ENCODE data around the gene CIAO2B.
"Not testable (repeated sequence)": the region's sequence is repeated elsewhere in the genome, so short reads cannot be mapped to it uniquely, and the experiment has no call there.

The CIAO2B gene

DNA sequence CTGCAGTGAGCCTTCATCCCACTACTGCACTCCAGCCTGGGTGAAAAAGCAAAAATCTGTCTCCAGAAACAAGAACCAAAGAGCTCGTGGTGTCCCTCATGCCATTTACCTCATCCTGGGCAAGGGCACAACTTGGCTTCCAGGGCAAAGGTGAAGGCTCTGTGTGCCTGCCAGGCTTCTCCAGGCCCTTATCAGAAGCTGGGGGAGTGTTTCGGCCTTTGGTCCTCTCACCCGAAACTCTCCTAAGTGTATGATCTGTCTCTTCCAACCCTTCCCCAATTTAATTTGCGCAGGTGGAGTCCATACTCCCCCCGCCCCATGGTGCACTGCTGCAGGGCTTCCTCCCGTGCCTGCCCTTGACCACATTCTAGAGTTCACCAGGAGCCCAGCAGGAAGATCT is 2.3 kb upstream of the CIAO2B start:
- TF ChIP-seq, protein P1, sequence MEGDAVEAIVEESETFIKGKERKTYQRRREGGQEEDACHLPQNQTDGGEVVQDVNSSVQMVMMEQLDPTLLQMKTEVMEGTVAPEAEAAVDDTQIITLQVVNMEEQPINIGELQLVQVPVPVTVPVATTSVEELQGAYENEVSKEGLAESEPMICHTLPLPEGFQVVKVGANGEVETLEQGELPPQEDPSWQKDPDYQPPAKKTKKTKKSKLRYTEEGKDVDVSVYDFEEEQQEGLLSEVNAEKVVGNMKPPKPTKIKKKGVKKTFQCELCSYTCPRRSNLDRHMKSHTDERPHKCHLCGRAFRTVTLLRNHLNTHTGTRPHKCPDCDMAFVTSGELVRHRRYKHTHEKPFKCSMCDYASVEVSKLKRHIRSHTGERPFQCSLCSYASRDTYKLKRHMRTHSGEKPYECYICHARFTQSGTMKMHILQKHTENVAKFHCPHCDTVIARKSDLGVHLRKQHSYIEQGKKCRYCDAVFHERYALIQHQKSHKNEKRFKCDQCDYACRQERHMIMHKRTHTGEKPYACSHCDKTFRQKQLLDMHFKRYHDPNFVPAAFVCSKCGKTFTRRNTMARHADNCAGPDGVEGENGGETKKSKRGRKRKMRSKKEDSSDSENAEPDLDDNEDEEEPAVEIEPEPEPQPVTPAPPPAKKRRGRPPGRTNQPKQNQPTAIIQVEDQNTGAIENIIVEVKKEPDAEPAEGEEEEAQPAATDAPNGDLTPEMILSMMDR (IDR thresholded peaks at IDR 0.05; ENCODE audit: low read depth, low read length, missing control alignments) = no peak
- DNase-seq (ENCODE audit: low read depth) = no peak
- no peak overlapping the region for H3K4me3 ChIP-seq (ENCODE audit: low read depth, low read length)
- in situ Hi-C loops (cut with HindIII; ENCODE audit: low sequenced_read_pairs) = loop anchor here (5.0 kb wide), 1 partner anchor 166 kb away; no protein-coding TSS in a partner anchor

DNA sequence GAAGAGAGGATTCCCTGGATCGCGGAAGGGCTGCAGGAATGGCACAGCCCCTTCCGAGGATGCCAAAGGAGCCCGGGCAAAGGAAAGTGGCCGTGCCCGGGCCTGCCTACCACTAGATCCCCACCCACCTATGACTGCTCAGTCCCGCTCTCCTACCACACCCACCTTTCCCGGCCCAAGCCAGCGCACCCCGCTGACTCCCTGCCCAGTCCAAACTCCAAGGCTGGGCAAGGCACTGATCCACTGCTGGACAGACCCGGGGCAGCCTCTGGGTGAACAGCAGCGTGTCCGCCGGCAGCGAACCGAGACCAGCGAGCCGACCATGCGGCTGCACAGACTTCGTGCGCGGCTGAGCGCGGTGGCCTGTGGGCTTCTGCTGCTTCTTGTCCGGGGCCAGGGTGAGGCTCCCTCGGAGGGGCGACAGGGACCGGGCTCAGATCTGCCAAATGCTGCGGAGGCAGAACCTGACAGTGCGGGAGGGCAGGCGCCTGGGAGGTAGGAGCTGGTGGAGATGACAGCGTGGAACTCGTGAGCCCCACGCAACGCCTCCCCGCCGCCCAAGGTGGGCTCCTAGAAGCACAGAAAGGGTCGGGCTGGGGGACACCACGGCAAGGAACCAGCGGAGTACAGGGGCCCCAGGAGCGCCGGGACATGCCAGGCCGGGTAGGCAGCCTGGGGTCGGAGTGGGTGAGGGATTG is 1.3 kb upstream of the CIAO2B start, which contains the start of gene CES2:
CES2 (plus strand) TSS at position 203 of the 698 bp plus-strand sequence; CDS start at position 323, 120 bp downstream.
- in situ Hi-C loops (cut with HindIII; ENCODE audit: low sequenced_read_pairs) = loop anchor here (5.0 kb wide), 1 partner anchor 167 kb away; no protein-coding TSS in a partner anchor
- DNase-seq (ENCODE audit: low read depth) = no peak
- H3K4me3 ChIP-seq (ENCODE audit: low read depth, low read length) = peak within 1 kb of the TSS; percentile 78
- TF ChIP-seq, protein P1 (IDR thresholded peaks at IDR 0.05; ENCODE audit: low read depth, low read length, missing control alignments) = no peak

- DNase-seq (ENCODE audit: low read depth) = not testable (repeated sequence)
- H3K4me3 ChIP-seq (ENCODE audit: low read depth, low read length) = peak overlapping the region; percentile 78
- in situ Hi-C loops (cut with HindIII; ENCODE audit: low sequenced_read_pairs) = loop anchor here (5.0 kb wide), 1 partner anchor 167 kb away; no protein-coding TSS in a partner anchor
These were observed 674 bp upstream of the CIAO2B start for GRCh38 chr16:66934839-66935313.

- TF ChIP-seq, protein P1 (IDR thresholded peaks at IDR 0.05; ENCODE audit: low read depth, low read length, missing control alignments) = no peak
- in situ Hi-C loops (cut with HindIII; ENCODE audit: low sequenced_read_pairs) = no loop called here
- H3K4me3 ChIP-seq (ENCODE audit: low read depth, low read length) = peak overlapping the region; percentile 78
- no peak for DNase-seq (ENCODE audit: low read depth)
These were observed 445 bp downstream of the CIAO2B start for GRCh38 chr16:66933776-66934137.

DNA sequence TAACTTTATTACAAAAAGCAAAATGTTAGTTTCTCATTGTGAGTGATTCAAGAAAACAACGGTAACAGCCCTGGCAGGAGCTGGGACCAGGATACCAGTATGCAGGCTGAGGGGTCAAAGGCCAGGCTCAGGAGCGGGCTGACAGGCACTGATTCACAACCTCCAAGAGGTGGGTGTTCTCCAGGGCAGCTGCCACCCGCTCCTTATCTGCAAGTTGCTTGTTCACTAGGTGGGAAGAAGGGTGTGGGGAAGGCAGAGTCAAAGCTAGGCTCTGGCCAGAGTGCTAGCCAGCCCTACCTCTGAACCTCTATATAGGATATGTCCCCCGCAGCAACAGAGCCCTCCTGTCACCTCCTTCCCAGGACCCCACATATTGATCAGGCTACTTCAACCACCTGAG is 2.1 kb downstream of the CIAO2B start:
- H3K4me3 ChIP-seq (ENCODE audit: low read depth, low read length) = no peak overlapping the region
- no peak for DNase-seq (ENCODE audit: low read depth)
- in situ Hi-C loops (cut with HindIII; ENCODE audit: low sequenced_read_pairs) = no loop called here
- TF ChIP-seq, protein P1 (IDR thresholded peaks at IDR 0.05; ENCODE audit: low read depth, low read length, missing control alignments) = no peak

GRCh38 chr16:66931665-66932064 is 2.5 kb downstream of the CIAO2B start:
- in situ Hi-C loops (cut with HindIII; ENCODE audit: low sequenced_read_pairs) = no loop called here
- TF ChIP-seq, protein P1 (IDR thresholded peaks at IDR 0.05; ENCODE audit: low read depth, low read length, missing control alignments) = no peak
- DNase-seq (ENCODE audit: low read depth) = no peak
- H3K4me3 ChIP-seq (ENCODE audit: low read depth, low read length) = no peak overlapping the region

- H3K4me3 ChIP-seq (ENCODE audit: low read depth, low read length) = no peak overlapping the region
- in situ Hi-C loops (cut with HindIII; ENCODE audit: low sequenced_read_pairs) = no loop called here
- TF ChIP-seq, protein P1 (IDR thresholded peaks at IDR 0.05; ENCODE audit: low read depth, low read length, missing control alignments) = no peak
- DNase-seq (ENCODE audit: low read depth) = no peak
These were observed 4.0 kb downstream of the CIAO2B start for GRCh38 chr16:66930189-66930588.

All from astrocyte of the cerebellum (primary cell).